Stomach (tissue), 4 donors: ENCODE measurements around the gene RBM38.

Experiments used
- EP300 ChIP-seq: sonication (generic); formaldehyde crosslinking; IDR thresholded peaks from one replicate; pipeline ENCODE4 v1.6.1; 2017; ENCODE audit warnings: antibody characterized with exemption
- POLR2AphosphoS5 ChIP-seq, 3 donors: sonication (generic); formaldehyde crosslinking; IDR thresholded peaks; one replicate each; pipeline ENCODE4 v1.6.1; 2016; ENCODE audit warnings: antibody characterized with exemption in 3 of 3
- TF ChIP-seq, protein P1 (sequence below), 7 experiments: fragments of 450-650 bp in 4 of 7; fragments of 200-600 bp in 3 of 7; sonication (generic) in 3 of 7; IDR thresholded peaks; one replicate each; pipeline ENCODE4 v1.5.1; 2016 to 2019; ENCODE audit warnings: antibody characterized with exemption in 7 of 7, control low read depth in 2 of 7, mild to moderate bottlenecking in 1 of 7

GRCh38 chr20:57400231-57400701 lies 9.1 kb downstream of the RBM38 start:
- TF ChIP-seq EP300: no peak
- TF ChIP-seq, protein P1, sequence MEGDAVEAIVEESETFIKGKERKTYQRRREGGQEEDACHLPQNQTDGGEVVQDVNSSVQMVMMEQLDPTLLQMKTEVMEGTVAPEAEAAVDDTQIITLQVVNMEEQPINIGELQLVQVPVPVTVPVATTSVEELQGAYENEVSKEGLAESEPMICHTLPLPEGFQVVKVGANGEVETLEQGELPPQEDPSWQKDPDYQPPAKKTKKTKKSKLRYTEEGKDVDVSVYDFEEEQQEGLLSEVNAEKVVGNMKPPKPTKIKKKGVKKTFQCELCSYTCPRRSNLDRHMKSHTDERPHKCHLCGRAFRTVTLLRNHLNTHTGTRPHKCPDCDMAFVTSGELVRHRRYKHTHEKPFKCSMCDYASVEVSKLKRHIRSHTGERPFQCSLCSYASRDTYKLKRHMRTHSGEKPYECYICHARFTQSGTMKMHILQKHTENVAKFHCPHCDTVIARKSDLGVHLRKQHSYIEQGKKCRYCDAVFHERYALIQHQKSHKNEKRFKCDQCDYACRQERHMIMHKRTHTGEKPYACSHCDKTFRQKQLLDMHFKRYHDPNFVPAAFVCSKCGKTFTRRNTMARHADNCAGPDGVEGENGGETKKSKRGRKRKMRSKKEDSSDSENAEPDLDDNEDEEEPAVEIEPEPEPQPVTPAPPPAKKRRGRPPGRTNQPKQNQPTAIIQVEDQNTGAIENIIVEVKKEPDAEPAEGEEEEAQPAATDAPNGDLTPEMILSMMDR (IDR thresholded peaks at IDR 0.05): no peak
- TF ChIP-seq POLR2AphosphoS5 (IDR thresholded peaks at IDR 0.05): no peak
